Cardiac fibroblast (primary cell): Measurements from ENCODE around the gene PKD1L1.

Source experiments
- DNase-seq, 2 donors: peaks; one replicate each; pipeline versions ENCODE4 v3.0.0 to v3.0.0-alpha.2; 2010; ENCODE audit warnings: low read depth in 2 of 2
- H3K4me3 ChIP-seq, 2 donors: replicated peaks in 1 of 2; 1 replicate in 1 of 2; 2 replicates in 1 of 2; pipeline ENCODE4 v1.5.1; 2011; ENCODE audit warnings: low read depth in 2 of 2, low read length in 2 of 2, mild to moderate bottlenecking in 2 of 2, moderate library complexity in 1 of 2
- CTCF ChIP-seq: IDR thresholded peaks from one replicate; pipeline ENCODE4 v1.5.1; 2011; ENCODE audit warnings: low read depth, mild to moderate bottlenecking, low read length, inconsistent platforms

PKD1L1 gene

GRCh38 chr7:47877336-47877735, 70.9 kb downstream of the PKD1L1 start:
- DNase-seq: no peak
- TF ChIP-seq CTCF: no peak
- no peak overlapping the region for H3K4me3 ChIP-seq

DNA sequence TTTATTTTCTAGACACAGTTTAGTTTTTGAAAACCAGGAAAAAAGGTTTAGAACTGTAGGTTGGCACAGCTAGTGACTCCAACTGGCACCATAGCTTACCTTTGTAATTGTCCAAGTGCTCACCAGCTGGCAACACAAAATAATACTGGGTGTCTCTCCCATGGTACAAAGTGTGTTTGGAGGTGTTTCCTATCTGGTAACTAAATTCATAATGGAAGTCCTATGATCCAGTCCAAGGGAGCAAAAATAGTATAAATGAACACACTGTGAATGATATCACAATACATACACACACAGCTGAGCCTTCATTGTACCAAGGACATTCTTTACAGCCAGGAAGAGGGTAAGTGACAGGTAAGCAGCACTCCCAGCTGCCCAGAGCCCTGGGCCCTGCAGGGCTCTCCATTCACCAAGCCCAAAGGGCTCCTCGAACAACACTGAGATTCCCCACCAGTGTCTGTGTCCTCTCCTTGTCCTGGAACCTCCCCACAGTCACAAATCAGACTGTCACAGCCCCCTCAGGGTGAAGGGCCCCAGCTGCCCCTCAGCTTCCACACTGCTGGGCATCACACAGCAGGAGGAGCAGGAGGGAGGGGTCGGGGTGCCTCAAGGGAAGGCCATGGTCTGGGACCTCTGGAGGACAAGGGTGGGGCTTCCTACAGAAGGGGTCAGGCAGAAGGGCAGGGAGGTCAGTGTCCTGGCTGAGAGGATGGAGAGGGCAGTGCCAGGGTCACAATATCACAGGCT, 72.1 kb downstream of the PKD1L1 start:
- TF ChIP-seq CTCF: no peak

GRCh38 chr7:47875406-47875805, 72.9 kb downstream of the PKD1L1 start:
- no peak for DNase-seq
- no peak for TF ChIP-seq CTCF
- no peak overlapping the region for H3K4me3 ChIP-seq

More for the DNA sequence above, 72.1 kb downstream of the PKD1L1 start:
- H3K4me3 ChIP-seq: no peak overlapping the region
- no peak for DNase-seq

GRCh38 chr7:47873762-47874161, 74.5 kb downstream of the PKD1L1 start:
- no peak for TF ChIP-seq CTCF
- no peak overlapping the region for H3K4me3 ChIP-seq
- peak in 1 of 2 donors; percentile 74 for DNase-seq

DNA sequence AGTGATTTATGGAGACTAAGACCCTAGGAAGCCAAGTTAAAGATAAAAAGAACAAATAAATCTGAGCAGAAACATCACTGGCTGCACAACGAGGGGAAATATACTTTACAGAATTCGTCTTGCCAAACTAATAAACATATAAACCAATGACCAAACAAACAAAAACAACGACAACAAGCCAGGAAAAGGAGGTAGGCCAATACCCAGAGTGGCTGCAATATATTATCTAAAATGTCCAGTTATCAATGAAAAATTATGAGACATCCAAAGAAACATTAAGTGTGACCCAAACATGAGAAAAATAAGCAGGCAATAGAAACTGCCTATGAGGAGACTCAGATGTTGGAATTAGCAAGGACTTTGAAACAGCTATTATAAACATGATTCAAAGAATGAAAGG, 81.0 kb downstream of the PKD1L1 start:
- no peak overlapping the region for H3K4me3 ChIP-seq
- no peak for TF ChIP-seq CTCF
- no peak for DNase-seq

DNA sequence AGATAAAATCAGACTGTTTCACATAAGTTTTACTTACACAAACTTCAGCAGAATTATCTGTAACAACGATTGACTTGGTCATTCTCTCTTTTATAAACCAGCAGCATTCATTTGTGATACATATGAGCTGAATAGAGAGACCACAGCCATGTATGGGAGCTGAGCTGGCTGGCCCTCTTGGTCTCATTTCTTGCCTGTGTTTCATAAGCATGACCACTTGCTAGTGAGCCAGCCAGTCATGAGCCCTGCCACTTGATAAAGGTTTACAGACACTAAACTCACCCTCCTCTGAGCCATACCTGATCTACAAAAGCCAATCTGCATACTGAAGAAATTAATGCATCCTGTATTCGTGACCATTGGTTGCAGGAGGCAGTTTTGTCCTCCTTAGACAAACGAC, 82.1 kb downstream of the PKD1L1 start:
- no peak for DNase-seq
- no peak for TF ChIP-seq CTCF
- H3K4me3 ChIP-seq: no peak overlapping the region
